Measurements from ENCODE around the gene STRN4. TPM values are rescaled to one million over a fixed set of nuclear protein-coding genes. Genes with fewer than 3 reads are reported as not detected.

Gene STRN4
- total RNA-seq, 6 donors from 2014 or later = 59.8 to 168 (median 83.7) TPM

- WGBS, 2 donors = 1% methylated on average over 19 to 30 of the region's 46 CpGs
- peak within 1 kb of the TSS; percentile 88 to 94 (median 90) for H3K27ac ChIP-seq
- ATAC-seq (ENCODE audit: low FRiP score in 2 of 2) = peak; percentile 93 to 94
- H3K36me3 ChIP-seq = peaks cover 0 to 14% (median 0%) of the 10 kb centered on the region in 4 donors
- no peak for TF ChIP-seq EP300 (IDR thresholded peaks at IDR 0.05)
- peak in 3 of 4 donors; percentile 89 to 98 (median 93) for TF ChIP-seq POLR2A (IDR thresholded peaks at IDR 0.05)
- TF ChIP-seq, protein P1, sequence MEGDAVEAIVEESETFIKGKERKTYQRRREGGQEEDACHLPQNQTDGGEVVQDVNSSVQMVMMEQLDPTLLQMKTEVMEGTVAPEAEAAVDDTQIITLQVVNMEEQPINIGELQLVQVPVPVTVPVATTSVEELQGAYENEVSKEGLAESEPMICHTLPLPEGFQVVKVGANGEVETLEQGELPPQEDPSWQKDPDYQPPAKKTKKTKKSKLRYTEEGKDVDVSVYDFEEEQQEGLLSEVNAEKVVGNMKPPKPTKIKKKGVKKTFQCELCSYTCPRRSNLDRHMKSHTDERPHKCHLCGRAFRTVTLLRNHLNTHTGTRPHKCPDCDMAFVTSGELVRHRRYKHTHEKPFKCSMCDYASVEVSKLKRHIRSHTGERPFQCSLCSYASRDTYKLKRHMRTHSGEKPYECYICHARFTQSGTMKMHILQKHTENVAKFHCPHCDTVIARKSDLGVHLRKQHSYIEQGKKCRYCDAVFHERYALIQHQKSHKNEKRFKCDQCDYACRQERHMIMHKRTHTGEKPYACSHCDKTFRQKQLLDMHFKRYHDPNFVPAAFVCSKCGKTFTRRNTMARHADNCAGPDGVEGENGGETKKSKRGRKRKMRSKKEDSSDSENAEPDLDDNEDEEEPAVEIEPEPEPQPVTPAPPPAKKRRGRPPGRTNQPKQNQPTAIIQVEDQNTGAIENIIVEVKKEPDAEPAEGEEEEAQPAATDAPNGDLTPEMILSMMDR (IDR thresholded peaks at IDR 0.05) = no peak
- peak; percentile 98 to 100 for TF ChIP-seq POLR2AphosphoS5 (IDR thresholded peaks at IDR 0.05)
- peaks cover 40 to 58% (median 48%) of the 10 kb centered on the region in 4 donors for H3K4me1 ChIP-seq
- H3K27me3 ChIP-seq = no peaks in the 10 kb centered on the region
- no peaks in the 10 kb centered on the region for H3K9me3 ChIP-seq
- H3K4me3 ChIP-seq = peak within 1 kb of the TSS; percentile 73 to 84 (median 73)
- peak; percentile 97 to 98 for DNase-seq
Measured at GRCh38 chr19:46788262-46788967, 42.2 kb upstream of the STRN4 start, which contains the start of gene SLC1A5. SLC1A5 (minus strand) TSS chr19:46788594; CDS start chr19:46787965, 629 bp downstream.

GRCh38 chr19:46787331-46788261, 41.3 kb upstream of the STRN4 start:
- TF ChIP-seq, protein P1 (IDR thresholded peaks at IDR 0.05) = peak in 1 of 6 experiments; percentile 22
- peak in 1 of 4 donors; percentile 40 for TF ChIP-seq POLR2A (IDR thresholded peaks at IDR 0.05)
- no peak for TF ChIP-seq EP300 (IDR thresholded peaks at IDR 0.05)
- peak in 1 of 2 donors; percentile 76 for TF ChIP-seq POLR2AphosphoS5 (IDR thresholded peaks at IDR 0.05)
- Histone ChIP-seq H3K4me1 (peaks cover 38 to 62% (median 48%) of the 10 kb centered on the region in 4 donors), H3K9me3 (no peaks in the 10 kb centered on the region), H3K27ac (peak overlapping the region; percentile 88 to 94 (median 90)), H3K4me3 (peak overlapping the region; percentile 73 to 84 (median 73)), H3K36me3 (peaks cover 0 to 22% (median 5%) of the 10 kb centered on the region in 4 donors), H3K27me3 (no peaks in the 10 kb centered on the region)
- ATAC-seq (ENCODE audit: low FRiP score in 2 of 2) (peak; percentile 54 to 59), DNase-seq (peak; percentile 77 to 92)
- WGBS, 2 donors = 0% methylated on average over 5 to 47 of the region's 80 CpGs

DNA sequence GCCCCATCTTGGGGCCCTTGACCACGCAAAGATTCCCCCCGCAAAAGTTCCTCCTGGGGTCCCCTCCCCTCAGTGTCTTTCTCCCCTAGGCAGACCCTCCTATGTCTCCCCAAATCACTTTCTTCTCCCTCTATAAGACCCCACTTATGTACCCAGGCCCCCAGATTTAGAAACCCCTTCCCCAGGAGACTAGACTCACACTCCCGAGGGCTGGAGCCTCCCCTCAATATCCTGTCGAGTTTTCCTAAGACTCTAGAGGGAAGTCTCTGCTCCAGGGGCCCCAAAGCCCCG, 40.7 kb upstream of the STRN4 start:
- 1 to 11% methylated on average over 4 to 5 of the region's 5 CpGs for WGBS, 2 donors
- peak overlapping the region; percentile 73 to 84 (median 73) for H3K4me3 ChIP-seq
- H3K9me3 ChIP-seq = no peaks in the 10 kb centered on the region
- peak overlapping the region; percentile 88 to 94 (median 90) for H3K27ac ChIP-seq
- peaks cover 35 to 67% (median 43%) of the 10 kb centered on the region in 4 donors for H3K4me1 ChIP-seq
- peaks cover 0 to 29% (median 11%) of the 10 kb centered on the region in 4 donors for H3K36me3 ChIP-seq
- DNase-seq (no peak), ATAC-seq (ENCODE audit: low FRiP score in 2 of 2) (no peak)
- TF ChIP-seq POLR2A (IDR thresholded peaks at IDR 0.05) (no peak), EP300 (IDR thresholded peaks at IDR 0.05) (no peak), POLR2AphosphoS5 (IDR thresholded peaks at IDR 0.05) (no peak)
- TF ChIP-seq, protein P1 (IDR thresholded peaks at IDR 0.05) = no peak
- no peaks in the 10 kb centered on the region for H3K27me3 ChIP-seq

DNA sequence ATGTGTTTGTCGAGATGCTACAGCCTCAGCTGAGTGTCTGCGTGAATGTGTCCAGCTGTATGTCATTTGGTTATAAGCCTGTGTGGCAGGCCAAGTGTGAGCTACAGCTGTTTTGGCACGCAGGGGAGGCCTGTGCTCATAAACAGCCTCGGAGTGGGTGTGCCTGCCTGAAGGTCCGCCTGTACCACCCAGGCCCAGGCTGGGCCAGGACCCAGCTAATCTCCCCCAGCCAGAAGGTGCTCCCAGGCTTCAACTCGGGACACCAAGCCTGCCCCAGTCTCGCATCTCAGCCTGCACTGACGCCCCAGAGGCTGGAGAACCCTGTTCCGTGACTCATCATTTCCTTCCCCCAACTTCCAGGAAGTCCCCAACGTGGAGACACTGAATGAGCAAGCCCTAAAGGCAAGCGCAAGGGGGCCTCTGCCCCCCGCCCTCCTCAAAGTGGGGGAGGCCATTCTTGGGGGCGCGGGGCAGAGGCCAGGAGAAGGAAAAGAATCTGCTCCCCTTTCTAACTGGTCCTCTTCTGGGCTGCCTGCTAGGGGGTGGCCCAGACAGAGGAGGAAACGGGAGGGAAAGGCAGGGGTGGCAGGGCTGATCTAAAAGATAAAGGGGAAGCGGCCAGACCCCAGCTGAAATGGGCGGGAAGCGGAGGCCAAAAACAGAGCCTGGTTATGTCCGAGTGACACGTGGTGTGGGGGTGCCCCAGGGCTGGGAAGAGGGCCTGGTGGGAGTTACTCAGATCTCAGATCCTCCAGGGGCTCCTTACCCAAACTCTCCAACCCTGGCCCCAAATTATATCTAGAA, 40.2 kb upstream of the STRN4 start:
- Histone ChIP-seq H3K36me3 (peaks cover 3 to 34% (median 16%) of the 10 kb centered on the region in 4 donors), H3K4me3 (peak overlapping the region; percentile 73 to 84 (median 73)), H3K9me3 (no peaks in the 10 kb centered on the region), H3K27me3 (no peaks in the 10 kb centered on the region), H3K4me1 (peaks cover 33 to 67% (median 42%) of the 10 kb centered on the region in 4 donors), H3K27ac (peak overlapping the region; percentile 88 to 94 (median 90))
- ATAC-seq (ENCODE audit: low FRiP score in 2 of 2) (peak; percentile 60 to 73), DNase-seq (peak; percentile 78 to 90)
- 4 to 8% methylated on average over 18 to 20 of the region's 20 CpGs for WGBS, 2 donors
- TF ChIP-seq EP300 (IDR thresholded peaks at IDR 0.05) = peak in 3 of 4 donors; percentile 2 to 67 (median 66)
- TF ChIP-seq, protein P1 (IDR thresholded peaks at IDR 0.05) = no peak
- TF ChIP-seq POLR2A (IDR thresholded peaks at IDR 0.05) = peak in 3 of 4 donors; percentile 14 to 64 (median 36)
- TF ChIP-seq POLR2AphosphoS5 (IDR thresholded peaks at IDR 0.05) = peak; percentile 83 to 91
